Naive B cell (primary cell): Measurements from ENCODE around the gene CDK5RAP2. TPM values are rescaled to one million over a fixed set of nuclear protein-coding genes. Genes with fewer than 3 reads are reported as not detected.

Experiments
- ATAC-seq, 2 donors: fragments of 150-1000 bp; cut with Tn5 transposase; 2 replicates each; pipeline ENCODE4 v1.10.0; 2021; ENCODE audit warnings: low read depth in 2 of 2, mild to moderate bottlenecking in 2 of 2, moderate library complexity in 2 of 2
- DNase-seq: peaks from one replicate; pipeline ENCODE4 v3.0.0; 2022
- H3K27ac Mint-ChIP-seq, 6 donors: one replicate each; pipeline ENCODE4 v1.8.0; 2020 to 2022; ENCODE audit warnings: mild to moderate bottlenecking in 6 of 6, mixed read lengths in 6 of 6, moderate library complexity in 5 of 6, inconsistent platforms in 2 of 6
- H3K27me3 Mint-ChIP-seq, 3 donors: one replicate each; pipeline ENCODE4 v1.8.0; 2021 to 2022; ENCODE audit warnings: mixed read lengths in 3 of 3, mild to moderate bottlenecking in 1 of 3
- H3K36me3 Mint-ChIP-seq, 2 donors: one replicate each; pipeline ENCODE4 v1.8.0; 2020 to 2022; ENCODE audit warnings: mixed read lengths in 2 of 2, inconsistent platforms in 1 of 2, mild to moderate bottlenecking in 1 of 2
- H3K4me1 Mint-ChIP-seq, 3 donors: one replicate each; pipeline ENCODE4 v1.8.0; 2020 to 2022; ENCODE audit warnings: mixed read lengths in 3 of 3, inconsistent platforms in 1 of 3, mild to moderate bottlenecking in 1 of 3, moderate library complexity in 1 of 3
- H3K4me3 Mint-ChIP-seq, 8 donors: one replicate each; pipeline ENCODE4 v1.8.0; 2020 to 2022; ENCODE audit warnings: mild to moderate bottlenecking in 8 of 8, mixed read lengths in 8 of 8, moderate library complexity in 8 of 8, inconsistent platforms in 2 of 8
- H3K9me3 Mint-ChIP-seq, 7 donors: one replicate each; pipeline ENCODE4 v1.8.0; 2020 to 2022; ENCODE audit warnings: mixed read lengths in 7 of 7, mild to moderate bottlenecking in 5 of 7, inconsistent platforms in 2 of 7, moderate library complexity in 1 of 7
- polyA plus RNA-seq, 6 donors: library from polyadenylated mRNA; unstranded; fragments of 300-500 nt; fragmentation: Illumina TruSeq; gene quantifications; one replicate each; pipeline ENCODE4 v1.2.3, GENCODE V29; 2021; ENCODE audit warnings: low read depth in 6 of 6

CDK5RAP2 gene
- polyA plus RNA-seq, 6 donors from 2014 or later = 10.5 to 45.0 (median 26.7) TPM

GRCh38 chr9:120353506-120353905, 226.5 kb downstream of the CDK5RAP2 start:
- H3K27me3 Mint-ChIP-seq = peaks cover 0 to 11% (median 8%) of the 10 kb centered on the region in 3 donors

GRCh38 chr9:120351106-120351505, 228.9 kb downstream of the CDK5RAP2 start:
- H3K36me3 Mint-ChIP-seq = no peaks in the 10 kb centered on the region
- DNase-seq (no peak), ATAC-seq (no peak)
- peaks cover 0 to 2% (median 0%) of the 10 kb centered on the region in 7 donors for H3K9me3 Mint-ChIP-seq
- H3K4me1 Mint-ChIP-seq = peaks cover 0 to 8% (median 3%) of the 10 kb centered on the region in 3 donors
- H3K4me3 Mint-ChIP-seq = no peak overlapping the region
- peaks cover 8 to 11% (median 10%) of the 10 kb centered on the region in 3 donors for H3K27me3 Mint-ChIP-seq
- no peak overlapping the region for H3K27ac Mint-ChIP-seq

More at GRCh38 chr9:120353506-120353905, 226.5 kb downstream of the CDK5RAP2 start:
- ATAC-seq (no peak), DNase-seq (no peak)
- H3K4me1 Mint-ChIP-seq = peaks cover 0 to 8% (median 3%) of the 10 kb centered on the region in 3 donors
- H3K4me3 Mint-ChIP-seq = peak overlapping the region in 1 of 8 donors; percentile 74
- H3K27ac Mint-ChIP-seq = no peak overlapping the region
- H3K36me3 Mint-ChIP-seq = no peaks in the 10 kb centered on the region
- H3K9me3 Mint-ChIP-seq = peaks cover 0 to 2% (median 0%) of the 10 kb centered on the region in 7 donors

- Mint-ChIP-seq H3K4me1 (peaks cover 0 to 8% (median 3%) of the 10 kb centered on the region in 3 donors), H3K4me3 (no peak overlapping the region), H3K27ac (no peak overlapping the region), H3K27me3 (peaks cover 8 to 11% (median 10%) of the 10 kb centered on the region in 3 donors), H3K36me3 (no peaks in the 10 kb centered on the region), H3K9me3 (peaks cover 0 to 2% (median 0%) of the 10 kb centered on the region in 7 donors)
- DNase-seq = no peak
- no peak for ATAC-seq
These were observed 229.4 kb downstream of the CDK5RAP2 start for GRCh38 chr9:120350596-120350995.

- peak overlapping the region in 3 of 6 donors; percentile 57 to 84 (median 63) for H3K27ac Mint-ChIP-seq
- DNase-seq (no peak), ATAC-seq (no peak)
- H3K4me1 Mint-ChIP-seq = peaks cover 0 to 8% (median 3%) of the 10 kb centered on the region in 3 donors
- no peaks in the 10 kb centered on the region for H3K36me3 Mint-ChIP-seq
- H3K4me3 Mint-ChIP-seq = no peak overlapping the region
- peaks cover 0 to 2% (median 0%) of the 10 kb centered on the region in 7 donors for H3K9me3 Mint-ChIP-seq
- H3K27me3 Mint-ChIP-seq = peaks cover 8 to 18% (median 10%) of the 10 kb centered on the region in 3 donors
These were observed 231.0 kb downstream of the CDK5RAP2 start for GRCh38 chr9:120348951-120349429.

GRCh38 chr9:120345379-120345778, 234.6 kb downstream of the CDK5RAP2 start:
- Mint-ChIP-seq H3K4me1 (peaks cover 0 to 8% (median 3%) of the 10 kb centered on the region in 3 donors), H3K4me3 (no peak overlapping the region)

GRCh38 chr9:120344230-120344629, 235.7 kb downstream of the CDK5RAP2 start:
- ATAC-seq = no peak
- H3K9me3 Mint-ChIP-seq = peaks cover 0 to 2% (median 0%) of the 10 kb centered on the region in 7 donors
- H3K27ac Mint-ChIP-seq = no peak overlapping the region
- peaks cover 0 to 3% (median 3%) of the 10 kb centered on the region in 3 donors for H3K4me1 Mint-ChIP-seq
- no peaks in the 10 kb centered on the region for H3K36me3 Mint-ChIP-seq
- peaks cover 3 to 12% (median 10%) of the 10 kb centered on the region in 3 donors for H3K27me3 Mint-ChIP-seq
- no peak for DNase-seq
- H3K4me3 Mint-ChIP-seq = no peak overlapping the region

More at GRCh38 chr9:120345379-120345778, 234.6 kb downstream of the CDK5RAP2 start:
- ATAC-seq = no peak
- no peak for DNase-seq
- peaks cover 8 to 18% (median 10%) of the 10 kb centered on the region in 3 donors for H3K27me3 Mint-ChIP-seq
- no peak overlapping the region for H3K27ac Mint-ChIP-seq
- H3K9me3 Mint-ChIP-seq = peaks cover 0 to 2% (median 0%) of the 10 kb centered on the region in 7 donors
- H3K36me3 Mint-ChIP-seq = no peaks in the 10 kb centered on the region

- H3K4me1 Mint-ChIP-seq = no peaks in the 10 kb centered on the region
- DNase-seq = no peak
- H3K36me3 Mint-ChIP-seq = no peaks in the 10 kb centered on the region
- no peak for ATAC-seq
- no peak overlapping the region for H3K27ac Mint-ChIP-seq
- peaks cover 7 to 16% (median 10%) of the 10 kb centered on the region in 3 donors for H3K27me3 Mint-ChIP-seq
- H3K9me3 Mint-ChIP-seq = peaks cover 0 to 2% (median 0%) of the 10 kb centered on the region in 7 donors
- no peak overlapping the region for H3K4me3 Mint-ChIP-seq
These were observed 236.6 kb downstream of the CDK5RAP2 start for GRCh38 chr9:120343416-120343815.

Other genes with a start within 250 kb of the CDK5RAP2 start
- gene MEGF9, start 134.3 kb upstream of the CDK5RAP2 start, polyA plus RNA-seq = 1 to 10 TPM; 4.4 to 5.6 (median 5.0) TPM
- gene FBXW2, start 213.2 kb upstream of the CDK5RAP2 start, polyA plus RNA-seq = 10 to 100 TPM; 23.2 to 32.3 (median 31.6) TPM